Activated B cell treated with CpG ODN at 0.5 μM for 24 hours (primary cell): Measurements from ENCODE around the gene PLXNB1. TPM values are rescaled to one million over a fixed set of nuclear protein-coding genes. Genes with fewer than 3 reads are reported as not detected.

ENCODE experiments used
- ATAC-seq: fragments of 200-7000 bp; cut with Tn5 transposase; one replicate; pipeline ENCODE4 v1.10.0; 2021; ENCODE audit warnings: low read depth, mild to moderate bottlenecking, moderate library complexity
- CTCF ChIA-PET: fragments of 350-600 bp; sonication (Branson Sonifier 250); formaldehyde crosslinking; loops from one replicate; lab custom pipeline; 2021; ENCODE audit warnings: antibody characterized with exemption; lab: Charles Lee
- POLR2A ChIA-PET: fragments of 350-600 bp; sonication (Branson Sonifier 250); formaldehyde crosslinking; loops from one replicate; lab custom pipeline; 2021; ENCODE audit warnings: antibody characterized with exemption; lab: Charles Lee
- DNase-seq: peaks from one replicate; pipeline ENCODE4 v3.0.0; 2022
- H3K27ac Mint-ChIP-seq: one replicate; pipeline ENCODE4 v1.8.0; 2020; ENCODE audit warnings: mixed read lengths
- H3K27me3 Mint-ChIP-seq: one replicate; pipeline ENCODE4 v1.8.0; 2021; ENCODE audit warnings: mixed read lengths
- H3K36me3 Mint-ChIP-seq: one replicate; pipeline ENCODE4 v1.8.0; 2021; ENCODE audit warnings: low read depth, mixed read lengths
- H3K4me1 Mint-ChIP-seq: one replicate; pipeline ENCODE4 v1.8.0; 2021; ENCODE audit warnings: mixed read lengths
- H3K4me3 Mint-ChIP-seq: one replicate; pipeline ENCODE4 v1.8.0; 2020; ENCODE audit warnings: mild to moderate bottlenecking, mixed read lengths
- H3K9me3 Mint-ChIP-seq: one replicate; pipeline ENCODE4 v1.8.0; 2020; ENCODE audit warnings: mixed read lengths
- intact Hi-C: fragments of 100-400 bp; cut with micrococcal nuclease; formaldehyde crosslinking; loops from one replicate; pipeline ENCODE4 v1.15.1; 2024
- total RNA-seq: library from RNA; stranded (reverse); gene quantifications from 2 replicates; pipeline ENCODE4 v1.2.3, GENCODE V29; 2022
- TF ChIP-seq, protein P1 (sequence below): fragments of 200-600 bp; IDR thresholded peaks from one replicate; pipeline ENCODE4 v1.8.0; 2022; ENCODE audit warnings: antibody characterized with exemption, mild to moderate bottlenecking

Gene PLXNB1
- total RNA-seq, 1 donor from 2014 or later: 3.5 TPM

DNA sequence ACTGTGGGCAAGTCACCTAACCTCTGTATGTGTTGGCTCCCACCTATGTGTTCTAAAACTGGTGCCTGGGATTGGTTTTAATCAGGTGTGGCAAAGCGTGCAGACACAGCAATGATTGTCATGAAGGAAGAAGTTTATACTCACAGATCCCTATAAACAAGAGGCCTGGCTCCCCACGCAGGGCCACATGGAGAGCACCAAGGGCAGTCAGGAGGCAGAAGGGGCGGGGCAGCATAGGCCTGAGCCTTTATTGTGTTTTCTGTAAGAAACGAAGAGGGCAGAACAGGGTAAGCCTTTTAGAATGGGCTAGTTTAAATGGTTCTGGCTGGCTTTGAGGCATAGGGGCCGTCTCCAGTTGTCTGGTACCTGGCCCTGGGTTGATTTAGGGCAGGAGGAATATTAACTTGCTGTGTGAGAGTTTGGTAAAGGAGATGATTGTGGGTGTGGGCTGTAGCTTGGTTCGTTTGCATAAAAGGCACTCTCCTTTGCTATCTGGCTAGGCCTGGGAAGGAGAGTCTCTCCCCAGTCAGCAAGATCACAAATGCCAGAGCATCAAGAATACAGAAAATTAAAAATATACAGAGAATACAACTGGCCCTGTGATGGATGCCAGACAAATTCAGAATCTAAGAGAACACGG lies 60.1 kb downstream of the PLXNB1 start:
- DNase-seq (no peak), ATAC-seq (no peak)
- ChIA-PET CTCF (no interaction called here), POLR2A (no interaction called here)
- Mint-ChIP-seq H3K36me3 (no peaks in the 10 kb centered on the region), H3K4me3 (no peak overlapping the region), H3K27ac (no peak overlapping the region), H3K27me3 (no peaks in the 10 kb centered on the region), H3K9me3 (no peaks in the 10 kb centered on the region), H3K4me1 (no peaks in the 10 kb centered on the region)
- TF ChIP-seq, protein P1, sequence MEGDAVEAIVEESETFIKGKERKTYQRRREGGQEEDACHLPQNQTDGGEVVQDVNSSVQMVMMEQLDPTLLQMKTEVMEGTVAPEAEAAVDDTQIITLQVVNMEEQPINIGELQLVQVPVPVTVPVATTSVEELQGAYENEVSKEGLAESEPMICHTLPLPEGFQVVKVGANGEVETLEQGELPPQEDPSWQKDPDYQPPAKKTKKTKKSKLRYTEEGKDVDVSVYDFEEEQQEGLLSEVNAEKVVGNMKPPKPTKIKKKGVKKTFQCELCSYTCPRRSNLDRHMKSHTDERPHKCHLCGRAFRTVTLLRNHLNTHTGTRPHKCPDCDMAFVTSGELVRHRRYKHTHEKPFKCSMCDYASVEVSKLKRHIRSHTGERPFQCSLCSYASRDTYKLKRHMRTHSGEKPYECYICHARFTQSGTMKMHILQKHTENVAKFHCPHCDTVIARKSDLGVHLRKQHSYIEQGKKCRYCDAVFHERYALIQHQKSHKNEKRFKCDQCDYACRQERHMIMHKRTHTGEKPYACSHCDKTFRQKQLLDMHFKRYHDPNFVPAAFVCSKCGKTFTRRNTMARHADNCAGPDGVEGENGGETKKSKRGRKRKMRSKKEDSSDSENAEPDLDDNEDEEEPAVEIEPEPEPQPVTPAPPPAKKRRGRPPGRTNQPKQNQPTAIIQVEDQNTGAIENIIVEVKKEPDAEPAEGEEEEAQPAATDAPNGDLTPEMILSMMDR: no peak
- intact Hi-C loops: no loop called here

DNA sequence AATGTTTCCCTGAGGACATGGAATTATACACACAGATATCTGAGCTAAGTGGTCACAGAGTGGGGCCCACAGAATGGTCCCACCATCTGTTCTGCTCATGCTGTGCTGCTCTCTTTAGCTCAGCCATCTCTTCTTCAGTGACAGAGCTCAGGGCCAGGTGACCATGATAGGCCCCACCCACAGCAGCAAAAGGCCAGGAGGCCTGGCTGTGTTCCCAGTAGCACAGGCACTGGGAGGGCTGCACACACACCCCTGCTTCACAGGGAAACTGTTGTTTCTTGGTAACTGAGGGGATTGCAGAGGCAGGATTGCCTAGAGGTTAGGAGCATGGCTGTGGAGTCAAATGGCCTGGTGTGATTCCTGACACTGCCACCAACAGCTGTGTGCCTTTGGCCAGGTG lies 62.7 kb downstream of the PLXNB1 start:
- H3K27ac Mint-ChIP-seq: no peak overlapping the region
- no peaks in the 10 kb centered on the region for H3K4me1 Mint-ChIP-seq
- H3K27me3 Mint-ChIP-seq: peaks cover 3% of the 10 kb centered on the region
- no peaks in the 10 kb centered on the region for H3K36me3 Mint-ChIP-seq
- intact Hi-C loops: no loop called here
- no peak overlapping the region for H3K4me3 Mint-ChIP-seq
- DNase-seq (no peak), ATAC-seq (no peak)
- POLR2A ChIA-PET: no interaction called here
- TF ChIP-seq, protein P1: no peak
- CTCF ChIA-PET: interaction anchor here (0.7 kb wide), 1 partner anchor 15 kb away, joined by 3 read pairs; no protein-coding TSS in a partner anchor
- H3K9me3 Mint-ChIP-seq: peaks cover 3% of the 10 kb centered on the region

DNA sequence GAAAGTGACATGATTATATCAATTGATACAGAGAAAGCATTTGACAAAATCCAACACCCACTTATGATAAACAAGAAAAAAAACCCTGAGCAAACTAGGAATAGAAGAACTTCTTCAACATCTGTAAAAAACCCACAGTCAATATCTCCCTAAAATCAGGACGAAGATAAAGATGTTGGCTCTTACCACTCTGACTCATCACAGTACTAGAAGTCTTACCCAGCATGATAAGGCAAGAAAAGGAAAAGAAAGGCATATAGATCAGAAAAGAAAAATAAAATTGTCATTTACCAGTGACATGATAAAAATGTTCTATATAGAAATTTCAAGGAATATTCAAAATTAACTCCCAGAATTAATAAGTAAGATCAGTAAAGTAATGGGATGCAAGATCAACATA lies 65.0 kb downstream of the PLXNB1 start:
- intact Hi-C loops: no loop called here
- Mint-ChIP-seq H3K27ac (no peak overlapping the region), H3K4me1 (no peaks in the 10 kb centered on the region), H3K9me3 (peaks cover 11% of the 10 kb centered on the region), H3K4me3 (no peak overlapping the region), H3K36me3 (no peaks in the 10 kb centered on the region), H3K27me3 (peaks cover 6% of the 10 kb centered on the region)
- TF ChIP-seq, protein P1: no peak
- ChIA-PET POLR2A (no interaction called here), CTCF (no interaction called here)
- DNase-seq (no peak), ATAC-seq (no peak)

DNA sequence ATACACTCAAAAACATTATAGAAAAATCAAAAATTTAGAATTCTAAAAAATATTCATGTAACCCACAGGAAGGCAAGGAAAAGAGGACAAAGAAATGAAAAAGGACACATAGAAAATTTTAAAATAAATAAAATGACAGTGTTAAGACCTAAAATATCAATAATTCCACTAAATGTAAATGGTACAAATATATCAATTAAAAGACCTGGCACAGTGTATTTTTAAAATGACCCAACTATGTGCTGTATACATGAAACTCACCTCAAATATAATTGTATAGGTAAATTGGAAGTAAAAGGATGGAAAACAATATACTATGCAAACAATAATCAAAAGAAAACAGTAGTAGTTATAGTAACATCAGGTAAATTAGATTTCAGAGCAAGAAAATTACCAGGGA lies 68.0 kb downstream of the PLXNB1 start:
- DNase-seq: no peak
- H3K36me3 Mint-ChIP-seq: no peaks in the 10 kb centered on the region
- TF ChIP-seq, protein P1: no peak
- H3K9me3 Mint-ChIP-seq: peaks cover 11% of the 10 kb centered on the region
- ChIA-PET CTCF (no interaction called here), POLR2A (no interaction called here)
- intact Hi-C loops: no loop called here
- no peak for ATAC-seq
- H3K27ac Mint-ChIP-seq: no peak overlapping the region
- H3K4me3 Mint-ChIP-seq: no peak overlapping the region
- peaks cover 19% of the 10 kb centered on the region for H3K27me3 Mint-ChIP-seq
- H3K4me1 Mint-ChIP-seq: no peaks in the 10 kb centered on the region

DNA sequence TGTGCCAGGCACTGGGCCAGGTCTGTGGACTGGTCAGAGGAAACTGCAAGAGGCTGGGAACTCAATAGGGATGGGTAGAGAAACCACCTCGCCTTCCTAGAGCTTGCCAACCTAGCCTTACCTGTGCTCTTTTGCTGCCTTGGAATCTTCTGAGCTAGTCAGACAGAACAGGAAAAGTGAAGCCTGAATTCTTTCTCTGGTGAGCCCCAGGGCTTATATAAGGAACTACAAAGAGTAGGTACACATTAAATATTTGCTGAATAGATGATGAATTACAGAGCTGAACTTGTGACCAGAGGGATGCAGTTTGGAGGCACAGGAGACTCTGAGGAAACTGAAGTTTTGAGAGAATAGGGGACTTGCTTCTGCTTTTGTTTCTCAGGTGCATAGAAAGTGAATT lies 73.5 kb downstream of the PLXNB1 start:
- Mint-ChIP-seq H3K9me3 (peaks cover 4% of the 10 kb centered on the region), H3K27me3 (peaks cover 35% of the 10 kb centered on the region), H3K4me1 (no peaks in the 10 kb centered on the region), H3K27ac (no peak overlapping the region), H3K4me3 (no peak overlapping the region), H3K36me3 (no peaks in the 10 kb centered on the region)
- no peak for ATAC-seq
- ChIA-PET CTCF (no interaction called here), POLR2A (no interaction called here)
- TF ChIP-seq, protein P1: no peak
- no peak for DNase-seq
- intact Hi-C loops: no loop called here
